Measurements from ENCODE around the gene MAEA.
A peak's percentile ranks its signal among the peaks of the same experiment; 100 is the strongest.

GRCh38 chr4:1351854-1352566 is 62.3 kb downstream of the MAEA start:
- TF ChIP-seq CTCF (IDR thresholded peaks at IDR 0.05; ENCODE audit: low read depth, low read length, poor library complexity, severe bottlenecking) (peak; percentile 96), EZH2phosphoT487 (IDR thresholded peaks at IDR 0.05; ENCODE audit: borderline replicate concordance, low read length) (no peak)

Measured in DOHH2 (cell line).